HuH-7.5 (cell line): Measurements from ENCODE around the gene ROBO2.

ENCODE experiments used
- DNase-seq: peaks from one replicate; pipeline ENCODE4 v3.0.0; 2011; ENCODE audit warnings: low spot score

Gene ROBO2

GRCh38 chr3:77256584-77257503, 216.9 kb downstream of the ROBO2 start:
- no peak for DNase-seq

- DNase-seq, result no peak
Observed at GRCh38 chr3:77259694-77260093, 219.8 kb downstream of the ROBO2 start.

GRCh38 chr3:77262361-77262760, 222.5 kb downstream of the ROBO2 start:
- DNase-seq, result no peak

GRCh38 chr3:77267589-77267988, 227.7 kb downstream of the ROBO2 start:
- no peak for DNase-seq

GRCh38 chr3:77271306-77271705, 231.4 kb downstream of the ROBO2 start:
- DNase-seq, result no peak

- DNase-seq, result no peak
Observed at GRCh38 chr3:77271711-77272110, 231.8 kb downstream of the ROBO2 start.

GRCh38 chr3:77279276-77279675, 239.4 kb downstream of the ROBO2 start:
- no peak for DNase-seq

GRCh38 chr3:77281721-77282120, 241.8 kb downstream of the ROBO2 start:
- DNase-seq, result no peak

GRCh38 chr3:77283108-77283507, 243.2 kb downstream of the ROBO2 start:
- no peak for DNase-seq

GRCh38 chr3:77288348-77288747, 248.4 kb downstream of the ROBO2 start:
- DNase-seq, result no peak

GRCh38 chr3:77296527-77296926, 256.6 kb downstream of the ROBO2 start:
- no peak for DNase-seq

GRCh38 chr3:77298417-77298816, 258.5 kb downstream of the ROBO2 start:
- no peak for DNase-seq

GRCh38 chr3:77303955-77304699, 264.2 kb downstream of the ROBO2 start:
- no peak for DNase-seq

- DNase-seq, result no peak
Observed at GRCh38 chr3:77304700-77305021, 264.8 kb downstream of the ROBO2 start.

GRCh38 chr3:77309460-77309859, 269.6 kb downstream of the ROBO2 start:
- DNase-seq, result no peak

- no peak for DNase-seq
Observed at GRCh38 chr3:77313843-77314242, 273.9 kb downstream of the ROBO2 start.

GRCh38 chr3:77319711-77320110, 279.8 kb downstream of the ROBO2 start:
- DNase-seq, result no peak

GRCh38 chr3:77320514-77320913, 280.6 kb downstream of the ROBO2 start:
- no peak for DNase-seq

- DNase-seq, result no peak
Observed at GRCh38 chr3:77321646-77322045, 281.7 kb downstream of the ROBO2 start.

- DNase-seq, result no peak
Observed at GRCh38 chr3:77323626-77324025, 283.7 kb downstream of the ROBO2 start.

GRCh38 chr3:77324105-77324504, 284.2 kb downstream of the ROBO2 start:
- no peak for DNase-seq

GRCh38 chr3:77325280-77325679, 285.4 kb downstream of the ROBO2 start:
- DNase-seq, result no peak

- no peak for DNase-seq
Observed at GRCh38 chr3:77325702-77326101, 285.8 kb downstream of the ROBO2 start.
